Activated effector memory CD4-positive, alpha-beta T cell treated with anti-CD3 and anti-CD28 coated beads, Interleukin-2, amount 50 U/mL, for 16 hours (primary cell): ENCODE measurements around the gene CYP27C1.

Experiments used
- DNase-seq: peaks from one replicate; pipeline ENCODE4 v3.0.0-alpha.2; 2020

Gene CYP27C1

GRCh38 chr2:127191331-127192219, 28.5 kb downstream of the CYP27C1 start:
- DNase-seq = no peak

GRCh38 chr2:127188797-127189196, 31.3 kb downstream of the CYP27C1 start:
- no peak for DNase-seq

- DNase-seq = no peak
Measured at GRCh38 chr2:127187831-127188230, 32.3 kb downstream of the CYP27C1 start.

GRCh38 chr2:127187081-127187775, 32.9 kb downstream of the CYP27C1 start:
- DNase-seq = no peak

- DNase-seq = no peak
Measured at GRCh38 chr2:127185705-127186104, 34.4 kb downstream of the CYP27C1 start.

GRCh38 chr2:127185093-127185492, 35.0 kb downstream of the CYP27C1 start:
- DNase-seq = peak; percentile 59

- peak; percentile 19 for DNase-seq
Measured at GRCh38 chr2:127183771-127184170, 36.3 kb downstream of the CYP27C1 start.

- DNase-seq = peak; percentile 45
Measured at GRCh38 chr2:127182626-127183458, 37.3 kb downstream of the CYP27C1 start.

- DNase-seq = peak; percentile 27
Measured at GRCh38 chr2:127181851-127182250, 38.2 kb downstream of the CYP27C1 start.

- DNase-seq = peak; percentile 8
Measured at GRCh38 chr2:127179766-127180165, 40.3 kb downstream of the CYP27C1 start.

- DNase-seq = peak; percentile 57
Measured at GRCh38 chr2:127177617-127178263, 42.4 kb downstream of the CYP27C1 start.

GRCh38 chr2:127176371-127177311, 43.5 kb downstream of the CYP27C1 start:
- peak; percentile 25 for DNase-seq

GRCh38 chr2:127175751-127176354, 44.2 kb downstream of the CYP27C1 start:
- peak; percentile 56 for DNase-seq

GRCh38 chr2:127175041-127175721, 44.9 kb downstream of the CYP27C1 start:
- DNase-seq = peak; percentile 37

- DNase-seq = no peak
Measured at GRCh38 chr2:127174640-127175039, 45.5 kb downstream of the CYP27C1 start.

- peak; percentile 19 for DNase-seq
Measured at GRCh38 chr2:127174136-127174535, 46.0 kb downstream of the CYP27C1 start.

- peak; percentile 4 for DNase-seq
Measured at GRCh38 chr2:127173057-127173456, 47.0 kb downstream of the CYP27C1 start.

GRCh38 chr2:127172306-127172705, 47.8 kb downstream of the CYP27C1 start:
- DNase-seq = peak; percentile 2

- peak; percentile 31 for DNase-seq
Measured at GRCh38 chr2:127170452-127171197, 49.5 kb downstream of the CYP27C1 start.

- DNase-seq = peak; percentile 38
Measured at GRCh38 chr2:127170021-127170420, 50.1 kb downstream of the CYP27C1 start.
